Measurements from ENCODE around the gene GLIS1.

GLIS1 gene

DNA sequence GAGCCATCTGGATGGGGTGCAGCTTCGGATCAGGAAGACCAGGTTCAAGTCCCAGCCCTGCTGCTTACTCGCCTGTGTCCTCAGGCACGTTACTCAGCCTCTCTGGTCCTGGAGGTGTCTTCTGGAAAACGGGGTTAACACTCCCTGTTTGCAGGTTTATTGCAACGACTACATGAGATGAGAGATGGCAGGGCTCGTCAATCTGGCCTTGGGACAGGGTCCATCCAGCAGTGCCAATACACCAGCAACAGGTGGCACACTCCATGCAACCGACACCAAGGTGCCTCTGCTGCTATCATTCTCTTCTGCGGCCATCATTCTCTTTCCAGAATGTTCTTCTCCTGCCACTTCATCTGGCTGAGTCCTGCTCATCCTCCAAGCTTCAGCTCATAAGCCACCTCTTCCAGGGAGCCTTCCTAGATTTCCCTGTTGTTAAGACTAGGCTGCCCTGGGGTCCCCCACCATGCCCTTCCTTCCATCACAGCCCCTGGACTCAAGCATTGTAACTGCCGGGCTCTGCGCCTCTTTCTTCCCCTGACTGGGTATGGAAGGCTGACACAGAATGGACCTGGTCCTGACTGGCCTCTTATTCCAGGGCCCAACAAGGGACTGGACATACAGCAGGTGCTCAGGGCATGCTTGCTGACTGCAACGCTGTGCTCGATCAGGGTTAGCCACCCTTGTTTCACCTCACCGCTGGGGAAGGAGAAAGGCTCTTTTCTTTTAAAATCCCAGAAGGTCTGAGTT, 192.4 kb downstream of the GLIS1 start:
- no peak for TF ChIP-seq EZH2 (IDR thresholded peaks at IDR 0.05; ENCODE audit: borderline replicate concordance, low read depth, low read length, severe bottlenecking)
- TF ChIP-seq, protein P1, sequence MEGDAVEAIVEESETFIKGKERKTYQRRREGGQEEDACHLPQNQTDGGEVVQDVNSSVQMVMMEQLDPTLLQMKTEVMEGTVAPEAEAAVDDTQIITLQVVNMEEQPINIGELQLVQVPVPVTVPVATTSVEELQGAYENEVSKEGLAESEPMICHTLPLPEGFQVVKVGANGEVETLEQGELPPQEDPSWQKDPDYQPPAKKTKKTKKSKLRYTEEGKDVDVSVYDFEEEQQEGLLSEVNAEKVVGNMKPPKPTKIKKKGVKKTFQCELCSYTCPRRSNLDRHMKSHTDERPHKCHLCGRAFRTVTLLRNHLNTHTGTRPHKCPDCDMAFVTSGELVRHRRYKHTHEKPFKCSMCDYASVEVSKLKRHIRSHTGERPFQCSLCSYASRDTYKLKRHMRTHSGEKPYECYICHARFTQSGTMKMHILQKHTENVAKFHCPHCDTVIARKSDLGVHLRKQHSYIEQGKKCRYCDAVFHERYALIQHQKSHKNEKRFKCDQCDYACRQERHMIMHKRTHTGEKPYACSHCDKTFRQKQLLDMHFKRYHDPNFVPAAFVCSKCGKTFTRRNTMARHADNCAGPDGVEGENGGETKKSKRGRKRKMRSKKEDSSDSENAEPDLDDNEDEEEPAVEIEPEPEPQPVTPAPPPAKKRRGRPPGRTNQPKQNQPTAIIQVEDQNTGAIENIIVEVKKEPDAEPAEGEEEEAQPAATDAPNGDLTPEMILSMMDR (IDR thresholded peaks at IDR 0.05; ENCODE audit: borderline replicate concordance, extremely low read depth, low read length, poor library complexity, severe bottlenecking) = no peak
- no peak for DNase-seq
- 0 out of 2 replicates have a peak, but pooled peaks cover 9% of the 10 kb centered on the region for H4K20me1 ChIP-seq (ENCODE audit: insufficient read depth, low read length)
- H3K36me3 ChIP-seq (ENCODE audit: insufficient read depth, low read length) = no peaks in the 10 kb centered on the region
- H2AFZ ChIP-seq (ENCODE audit: low read depth, low read length) = no peak overlapping the region
- no peak overlapping the region for H3K4me3 ChIP-seq (ENCODE audit: low read depth in 1 of 2, low read length in 2 of 2)
- H3K9me3 ChIP-seq (ENCODE audit: insufficient read depth, low read length, severe bottlenecking) = no peaks in the 10 kb centered on the region
- no peaks in the 10 kb centered on the region for H3K79me2 ChIP-seq (ENCODE audit: insufficient read depth, low read length)
- peaks cover 4% of the 10 kb centered on the region for H3K27me3 ChIP-seq (ENCODE audit: insufficient read depth, low read length, poor library complexity)
- ATAC-seq (ENCODE audit: insufficient read depth, low read depth) = no peak
- no peak overlapping the region for H3K4me2 ChIP-seq (ENCODE audit: insufficient read depth, low read length)
- no peaks in the 10 kb centered on the region for H3K4me1 ChIP-seq (ENCODE audit: insufficient read depth, low read length)
- H3K27ac ChIP-seq (ENCODE audit: low read length) = no peak overlapping the region
- H3K9ac ChIP-seq (ENCODE audit: low read depth, low read length) = no peak overlapping the region

DNA sequence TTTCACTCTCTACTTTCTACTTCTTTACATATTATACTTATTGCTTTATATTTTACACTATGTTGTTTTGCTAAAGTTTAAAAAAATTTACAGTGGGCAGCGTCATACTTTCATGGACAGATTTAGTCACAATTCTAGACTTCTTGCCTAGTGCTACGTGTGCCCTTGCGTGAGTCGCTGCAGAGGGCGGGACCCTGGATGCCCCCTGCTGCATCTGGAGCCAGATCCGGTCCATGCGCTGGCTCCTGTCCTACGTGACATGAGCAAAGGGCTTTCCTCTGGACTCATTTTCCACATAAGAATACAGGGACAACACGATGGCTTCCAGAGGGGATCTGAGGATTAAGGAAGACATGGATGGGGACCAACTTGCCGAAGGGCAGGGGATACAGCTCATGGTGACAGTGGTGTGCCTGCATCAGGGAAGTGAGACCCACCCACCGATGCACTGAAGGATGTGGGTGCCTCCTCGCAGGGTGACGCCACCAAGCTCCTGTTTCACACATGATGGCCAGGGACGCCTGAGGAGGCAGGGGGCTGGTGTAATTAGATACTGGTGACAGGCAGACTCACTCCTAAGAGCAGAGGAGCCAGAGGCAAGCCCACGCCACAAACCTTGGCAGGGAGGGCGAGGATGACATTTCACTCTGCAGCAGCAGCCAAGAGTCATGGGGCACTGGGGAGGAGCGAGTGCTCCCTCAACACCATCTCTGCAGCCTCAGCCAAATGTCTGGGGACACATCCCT, 193.1 kb downstream of the GLIS1 start:
- H4K20me1 ChIP-seq (ENCODE audit: insufficient read depth, low read length) = 0 out of 2 replicates have a peak, but pooled peaks cover 9% of the 10 kb centered on the region
- peaks cover 4% of the 10 kb centered on the region for H3K27me3 ChIP-seq (ENCODE audit: insufficient read depth, low read length, poor library complexity)
- H3K4me2 ChIP-seq (ENCODE audit: insufficient read depth, low read length) = no peak overlapping the region
- H2AFZ ChIP-seq (ENCODE audit: low read depth, low read length) = no peak overlapping the region
- DNase-seq = no peak
- no peaks in the 10 kb centered on the region for H3K4me1 ChIP-seq (ENCODE audit: insufficient read depth, low read length)
- H3K9me3 ChIP-seq (ENCODE audit: insufficient read depth, low read length, severe bottlenecking) = no peaks in the 10 kb centered on the region
- H3K9ac ChIP-seq (ENCODE audit: low read depth, low read length) = no peak overlapping the region
- ATAC-seq (ENCODE audit: insufficient read depth, low read depth) = no peak
- H3K27ac ChIP-seq (ENCODE audit: low read length) = no peak overlapping the region
- no peaks in the 10 kb centered on the region for H3K79me2 ChIP-seq (ENCODE audit: insufficient read depth, low read length)
- H3K36me3 ChIP-seq (ENCODE audit: insufficient read depth, low read length) = no peaks in the 10 kb centered on the region
- no peak overlapping the region for H3K4me3 ChIP-seq (ENCODE audit: low read depth in 1 of 2, low read length in 2 of 2)
- TF ChIP-seq EZH2 (IDR thresholded peaks at IDR 0.05; ENCODE audit: borderline replicate concordance, low read depth, low read length, severe bottlenecking) = no peak
- TF ChIP-seq, protein P1 (IDR thresholded peaks at IDR 0.05; ENCODE audit: borderline replicate concordance, extremely low read depth, low read length, poor library complexity, severe bottlenecking) = no peak

DNA sequence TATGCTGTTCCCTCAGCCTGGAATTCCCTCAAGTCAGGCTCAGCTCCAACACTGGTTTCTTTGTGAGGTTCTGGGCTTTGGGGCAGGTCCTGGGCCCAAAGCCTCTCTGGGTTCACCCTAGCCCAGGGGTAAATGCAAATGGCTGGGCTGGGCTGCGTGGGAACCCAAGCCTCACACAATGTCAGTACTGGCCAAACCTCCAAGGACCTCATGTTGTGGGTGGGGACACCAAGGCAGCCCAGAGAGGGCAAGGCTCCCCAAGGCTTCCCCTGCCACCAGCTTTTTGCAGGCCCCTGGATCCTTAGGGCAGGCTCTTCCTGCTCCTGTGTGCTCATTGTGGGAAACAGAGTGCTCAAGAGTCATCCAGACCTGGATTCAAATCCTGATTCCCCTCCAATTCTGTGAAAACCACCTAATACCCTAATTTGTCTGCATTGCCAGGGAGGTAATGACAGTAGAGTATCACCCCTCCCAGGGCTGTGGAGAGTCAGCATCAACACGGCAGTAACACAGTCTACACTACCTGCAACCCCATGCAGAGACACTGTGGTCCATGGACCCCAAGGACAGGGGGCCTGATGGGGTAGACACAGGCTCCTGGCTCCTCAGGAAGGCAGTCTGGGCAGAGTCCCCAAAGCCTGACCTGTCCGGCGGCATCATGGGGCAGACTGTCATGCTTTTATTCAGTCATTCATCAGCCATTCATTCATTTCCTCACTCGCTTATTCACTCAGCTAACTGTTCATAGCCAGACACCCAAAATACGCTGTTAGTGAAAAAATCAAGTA, 194.0 kb downstream of the GLIS1 start:
- H3K9me3 ChIP-seq (ENCODE audit: insufficient read depth, low read length, severe bottlenecking) = no peaks in the 10 kb centered on the region
- H4K20me1 ChIP-seq (ENCODE audit: insufficient read depth, low read length) = 0 out of 2 replicates have a peak, but pooled peaks cover 9% of the 10 kb centered on the region
- no peaks in the 10 kb centered on the region for H3K4me1 ChIP-seq (ENCODE audit: insufficient read depth, low read length)
- H3K27ac ChIP-seq (ENCODE audit: low read length) = no peak overlapping the region
- DNase-seq (no peak), ATAC-seq (ENCODE audit: insufficient read depth, low read depth) (no peak)
- H3K27me3 ChIP-seq (ENCODE audit: insufficient read depth, low read length, poor library complexity) = peaks cover 4% of the 10 kb centered on the region
- no peaks in the 10 kb centered on the region for H3K36me3 ChIP-seq (ENCODE audit: insufficient read depth, low read length)
- H2AFZ ChIP-seq (ENCODE audit: low read depth, low read length) = no peak overlapping the region
- H3K4me3 ChIP-seq (ENCODE audit: low read depth in 1 of 2, low read length in 2 of 2) = no peak overlapping the region
- no peak overlapping the region for H3K9ac ChIP-seq (ENCODE audit: low read depth, low read length)
- no peaks in the 10 kb centered on the region for H3K79me2 ChIP-seq (ENCODE audit: insufficient read depth, low read length)
- no peak overlapping the region for H3K4me2 ChIP-seq (ENCODE audit: insufficient read depth, low read length)
- TF ChIP-seq EZH2 (IDR thresholded peaks at IDR 0.05; ENCODE audit: borderline replicate concordance, low read depth, low read length, severe bottlenecking) = no peak
- TF ChIP-seq, protein P1 (IDR thresholded peaks at IDR 0.05; ENCODE audit: borderline replicate concordance, extremely low read depth, low read length, poor library complexity, severe bottlenecking) = no peak

All from DND-41 (cell line).